ENCODE data around the gene ADD2.

DNA sequence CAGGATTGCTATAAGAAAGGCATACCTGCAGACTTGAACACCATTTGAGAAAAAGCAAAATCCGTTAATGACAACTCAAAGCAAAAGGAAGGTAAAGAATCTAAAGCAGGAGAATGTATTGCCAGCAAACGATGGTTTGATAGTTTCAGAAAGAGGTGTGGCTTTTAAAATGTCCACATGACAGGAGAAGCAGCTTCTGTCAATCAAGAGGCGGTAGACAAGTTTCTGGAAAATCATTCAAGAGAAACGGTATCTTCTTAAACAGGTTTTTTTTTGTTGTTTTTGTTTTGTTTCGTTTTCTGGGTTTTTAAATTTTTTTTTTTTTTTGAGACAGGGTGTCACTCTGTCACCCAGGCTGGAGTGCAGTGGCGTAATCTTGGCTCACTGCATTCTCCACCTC, 38.6 kb upstream of the ADD2 start:
- TF ChIP-seq, protein P1, sequence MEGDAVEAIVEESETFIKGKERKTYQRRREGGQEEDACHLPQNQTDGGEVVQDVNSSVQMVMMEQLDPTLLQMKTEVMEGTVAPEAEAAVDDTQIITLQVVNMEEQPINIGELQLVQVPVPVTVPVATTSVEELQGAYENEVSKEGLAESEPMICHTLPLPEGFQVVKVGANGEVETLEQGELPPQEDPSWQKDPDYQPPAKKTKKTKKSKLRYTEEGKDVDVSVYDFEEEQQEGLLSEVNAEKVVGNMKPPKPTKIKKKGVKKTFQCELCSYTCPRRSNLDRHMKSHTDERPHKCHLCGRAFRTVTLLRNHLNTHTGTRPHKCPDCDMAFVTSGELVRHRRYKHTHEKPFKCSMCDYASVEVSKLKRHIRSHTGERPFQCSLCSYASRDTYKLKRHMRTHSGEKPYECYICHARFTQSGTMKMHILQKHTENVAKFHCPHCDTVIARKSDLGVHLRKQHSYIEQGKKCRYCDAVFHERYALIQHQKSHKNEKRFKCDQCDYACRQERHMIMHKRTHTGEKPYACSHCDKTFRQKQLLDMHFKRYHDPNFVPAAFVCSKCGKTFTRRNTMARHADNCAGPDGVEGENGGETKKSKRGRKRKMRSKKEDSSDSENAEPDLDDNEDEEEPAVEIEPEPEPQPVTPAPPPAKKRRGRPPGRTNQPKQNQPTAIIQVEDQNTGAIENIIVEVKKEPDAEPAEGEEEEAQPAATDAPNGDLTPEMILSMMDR (IDR thresholded peaks at IDR 0.05): no peak
- TF ChIP-seq ZFX (IDR thresholded peaks at IDR 0.05; ENCODE audit: borderline replicate concordance): no peak
